Keratinocyte (primary cell): ENCODE measurements around the gene CHIT1.

Experiments
- EZH2 ChIP-seq: IDR thresholded peaks from one replicate; pipeline ENCODE4 v1.6.1; 2012; ENCODE audit warnings: inconsistent platforms, mild to moderate bottlenecking, low read length, moderate library complexity
- TF ChIP-seq, protein P1 (sequence below), 3 experiments: IDR thresholded peaks in 1 of 3; conservative IDR thresholded peaks in 1 of 3; optimal IDR thresholded peaks in 1 of 3; 2 replicates in 2 of 3; 3 replicates in 1 of 3; pipeline versions ENCODE3 to v1.5.1; 2011; ENCODE audit warnings: low read length in 3 of 3, mild to moderate bottlenecking in 3 of 3, moderate library complexity in 2 of 3, control low read depth in 1 of 3, inconsistent platforms in 1 of 3; ENCODE audit not compliant: insufficient read depth in 2 of 3; ENCODE audit errors: extremely low read depth in 1 of 3

DNA sequence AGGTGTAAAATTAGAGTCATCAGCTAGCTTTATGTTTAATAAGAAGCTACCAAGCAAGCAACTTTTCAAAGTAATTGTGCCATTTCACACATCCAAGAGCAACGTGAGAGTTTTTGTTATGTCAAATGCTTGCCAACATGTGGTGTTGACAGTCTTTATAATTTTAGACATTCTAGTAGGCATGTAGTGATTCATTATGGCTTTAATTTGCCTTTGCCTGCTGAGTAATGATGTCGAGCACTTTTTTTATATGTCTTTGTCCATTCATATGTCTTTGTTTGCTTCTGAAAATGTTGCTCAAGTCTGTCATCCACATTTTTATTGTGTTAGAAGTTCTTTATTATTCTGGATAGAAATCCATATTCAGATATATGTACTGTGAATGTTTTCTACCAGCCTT is 21.4 kb upstream of the CHIT1 start:
- TF ChIP-seq, protein P1, sequence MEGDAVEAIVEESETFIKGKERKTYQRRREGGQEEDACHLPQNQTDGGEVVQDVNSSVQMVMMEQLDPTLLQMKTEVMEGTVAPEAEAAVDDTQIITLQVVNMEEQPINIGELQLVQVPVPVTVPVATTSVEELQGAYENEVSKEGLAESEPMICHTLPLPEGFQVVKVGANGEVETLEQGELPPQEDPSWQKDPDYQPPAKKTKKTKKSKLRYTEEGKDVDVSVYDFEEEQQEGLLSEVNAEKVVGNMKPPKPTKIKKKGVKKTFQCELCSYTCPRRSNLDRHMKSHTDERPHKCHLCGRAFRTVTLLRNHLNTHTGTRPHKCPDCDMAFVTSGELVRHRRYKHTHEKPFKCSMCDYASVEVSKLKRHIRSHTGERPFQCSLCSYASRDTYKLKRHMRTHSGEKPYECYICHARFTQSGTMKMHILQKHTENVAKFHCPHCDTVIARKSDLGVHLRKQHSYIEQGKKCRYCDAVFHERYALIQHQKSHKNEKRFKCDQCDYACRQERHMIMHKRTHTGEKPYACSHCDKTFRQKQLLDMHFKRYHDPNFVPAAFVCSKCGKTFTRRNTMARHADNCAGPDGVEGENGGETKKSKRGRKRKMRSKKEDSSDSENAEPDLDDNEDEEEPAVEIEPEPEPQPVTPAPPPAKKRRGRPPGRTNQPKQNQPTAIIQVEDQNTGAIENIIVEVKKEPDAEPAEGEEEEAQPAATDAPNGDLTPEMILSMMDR (optimal IDR thresholded peaks at IDR 0.05 in 1 of 3, IDR thresholded peaks at IDR 0.05 in 1 of 3, conservative IDR thresholded peaks at IDR 0.05 in 1 of 3; ENCODE audit: extremely low read depth in 1 of 3, insufficient read depth in 2 of 3, low read length in 3 of 3): no peak
- no peak for TF ChIP-seq EZH2
